Activated CD4-positive, alpha-beta T cell treated with anti-CD3 and anti-CD28 coated beads, Interleukin-10, Interleukin-2, amounts not matched to agents 100 ng/mL and 50 ng/mL, durations not matched to agents 16 hours and 8 hours (primary cell): ENCODE results near the gene HYAL4.

ENCODE experiments used
- DNase-seq: peaks from one replicate; pipeline ENCODE4 v3.0.0-alpha.2; 2020

Gene HYAL4

GRCh38 chr7:123918309-123918708 lies 73.3 kb downstream of the HYAL4 start:
- DNase-seq, result no peak

- no peak for DNase-seq
Observed at GRCh38 chr7:123923599-123923998, 78.6 kb downstream of the HYAL4 start.

- no peak for DNase-seq
Observed at GRCh38 chr7:123924941-123925340, 80.0 kb downstream of the HYAL4 start, which contains the start of gene SPAM1. Gene SPAM1, plus strand, starts transcription at chr7:123925241. Its CDS starts 28,330 bp downstream, at chr7:123953571.
